ENCODE results near the gene TMTC1. TPM values are rescaled to one million over a fixed set of nuclear protein-coding genes. Genes with fewer than 3 reads are reported as not detected.
A peak's percentile ranks its signal among the peaks of the same experiment; 100 is the strongest.
"Not testable (repeated sequence)": the region's sequence is repeated elsewhere in the genome, so short reads cannot be mapped to it uniquely, and the experiment has no call there.

TMTC1 gene
- total RNA-seq = 33.2 TPM
- long read RNA-seq, full-length matches to known transcripts = 14 of 35 reads
- long read RNA-seq, partial matches to known transcripts = 3 of 35 reads
- long read RNA-seq, other reads (novel, unspliced or antisense) = 18 of 35 reads

- peak; percentile 91 for DNase-seq (ENCODE audit: low spot score)
- intact Hi-C loops (cut with DNase I) = loop anchor here (2.0 to 5.0 kb wide), 3 partner anchors 41 to 232 kb away; no protein-coding TSS in a partner anchor
Observed at GRCh38 chr12:29783773-29784666, at the start of gene TMTC1. TMTC1 (minus strand) TSS chr12:29783942; CDS start chr12:29783751, 191 bp downstream.

GRCh38 chr12:29831173-29831572 lies 47.4 kb upstream of the TMTC1 start:
- intact Hi-C loops (cut with DNase I) = no loop called here
- DNase-seq (ENCODE audit: low spot score) = no peak

GRCh38 chr12:29830391-29830790 lies 46.6 kb upstream of the TMTC1 start:
- intact Hi-C loops (cut with DNase I) = no loop called here
- no peak for DNase-seq (ENCODE audit: low spot score)

GRCh38 chr12:29818916-29819623 lies 35.3 kb upstream of the TMTC1 start:
- intact Hi-C loops (cut with DNase I) = no loop called here

GRCh38 chr12:29816874-29817725 lies 33.4 kb upstream of the TMTC1 start:
- intact Hi-C loops (cut with DNase I) = no loop called here
- DNase-seq (ENCODE audit: low spot score) = no peak

More at GRCh38 chr12:29818916-29819623, 35.3 kb upstream of the TMTC1 start:
- DNase-seq (ENCODE audit: low spot score) = peak; percentile 75

- DNase-seq (ENCODE audit: low spot score); intact Hi-C loops (cut with DNase I): not testable (repeated sequence)
Observed at GRCh38 chr12:29809616-29810361, 26.0 kb upstream of the TMTC1 start.

- DNase-seq (ENCODE audit: low spot score) = no peak
- intact Hi-C loops (cut with DNase I) = no loop called here
Observed at GRCh38 chr12:29807129-29807528, 23.4 kb upstream of the TMTC1 start.

- no peak for DNase-seq (ENCODE audit: low spot score)
- intact Hi-C loops (cut with DNase I) = no loop called here
Observed at GRCh38 chr12:29804019-29804418, 20.3 kb upstream of the TMTC1 start.

GRCh38 chr12:29799591-29799990 lies 15.8 kb upstream of the TMTC1 start:
- no peak for DNase-seq (ENCODE audit: low spot score)
- intact Hi-C loops (cut with DNase I) = no loop called here

GRCh38 chr12:29797565-29798355 lies 14.0 kb upstream of the TMTC1 start:
- intact Hi-C loops (cut with DNase I) = no loop called here
- DNase-seq (ENCODE audit: low spot score) = no peak

GRCh38 chr12:29796823-29797263 lies 13.1 kb upstream of the TMTC1 start:
- DNase-seq (ENCODE audit: low spot score) = no peak
- intact Hi-C loops (cut with DNase I) = no loop called here

- intact Hi-C loops (cut with DNase I) = no loop called here
- no peak for DNase-seq (ENCODE audit: low spot score)
Observed at GRCh38 chr12:29795715-29796114, 12.0 kb upstream of the TMTC1 start.

GRCh38 chr12:29794862-29795261 lies 11.1 kb upstream of the TMTC1 start:
- DNase-seq (ENCODE audit: low spot score) = no peak
- intact Hi-C loops (cut with DNase I) = no loop called here

- DNase-seq (ENCODE audit: low spot score) = no peak
- intact Hi-C loops (cut with DNase I) = no loop called here
Observed at GRCh38 chr12:29792853-29793252, 9.1 kb upstream of the TMTC1 start.

- DNase-seq (ENCODE audit: low spot score) = no peak
- intact Hi-C loops (cut with DNase I) = no loop called here
Observed at GRCh38 chr12:29792132-29792531, 8.4 kb upstream of the TMTC1 start.

GRCh38 chr12:29782871-29783772 lies 620 bp downstream of the TMTC1 start:
- intact Hi-C loops (cut with DNase I) = loop anchor here (2.0 to 5.0 kb wide), 3 partner anchors 40 to 231 kb away; no protein-coding TSS in a partner anchor

More at GRCh38 chr12:29782871-29783772, 620 bp downstream of the TMTC1 start:
- DNase-seq (ENCODE audit: low spot score) = peak; percentile 79

Measured in cardiac septum (tissue), 1 donor.